PC-9 (cell line): ENCODE results near the gene PGAM1. TPM values are rescaled to one million over a fixed set of nuclear protein-coding genes. Genes with fewer than 3 reads are reported as not detected.
"Not testable (repeated sequence)": the region's sequence is repeated elsewhere in the genome, so short reads cannot be mapped to it uniquely, and the experiment has no call there.

Experiments used
- BruUV-seq: library from RNA; stranded (reverse); fragments of 400-500 nt; replicated peaks from 2 replicates; lab custom pipeline; 2021; lab: Mats Ljungman, UMichigan
- CTCF ChIA-PET: fragments of 300-600 bp; sonication (Branson Sonifier 250); formaldehyde crosslinking; loops from one replicate; lab custom pipeline; 2022; ENCODE audit warnings: antibody characterized with exemption; lab: Charles Lee
- POLR2A ChIA-PET: fragments of 300-600 bp; sonication (Branson Sonifier 250); formaldehyde crosslinking; loops from one replicate; lab custom pipeline; 2022; ENCODE audit warnings: antibody characterized with exemption; ENCODE audit not compliant: unreplicated experiment; lab: Charles Lee
- DNase-seq, 2 experiments: peaks; one replicate each; pipeline versions ENCODE4 v3.0.0 to v3.0.0-alpha.2; 2015 to 2022; ENCODE audit warnings: mixed read lengths in 1 of 2
- H2AFZ ChIP-seq: fragments of 200-600 bp; sonication (generic); 2 replicates; pipeline ENCODE4 v1.8.1; 2017; ENCODE audit warnings: antibody characterized with exemption
- H3F3A ChIP-seq: fragments of 200-600 bp; sonication (generic); 2 replicates; pipeline ENCODE4 v1.8.1; 2017; ENCODE audit warnings: antibody characterized with exemption, mild to moderate bottlenecking, low read depth; ENCODE audit not compliant: insufficient read depth
- H3K27ac ChIP-seq: fragments of 200-600 bp; sonication (generic); 2 replicates; pipeline ENCODE4 v1.6.1; 2016; ENCODE audit warnings: mixed run types
- H3K27me3 ChIP-seq: fragments of 200-600 bp; sonication (generic); 2 replicates; pipeline ENCODE4 v1.6.1; 2016; ENCODE audit warnings: low read depth, mixed run types; ENCODE audit not compliant: insufficient read depth
- H3K36me3 ChIP-seq: fragments of 200-600 bp; sonication (generic); 2 replicates; pipeline ENCODE4 v1.6.1; 2016; ENCODE audit warnings: low read depth, mixed run types
- H3K4me1 ChIP-seq: fragments of 200-600 bp; sonication (generic); replicated peaks from 2 replicates; pipeline ENCODE4 v1.6.1; 2016; ENCODE audit warnings: mixed run types; ENCODE audit not compliant: insufficient read depth
- H3K4me2 ChIP-seq: fragments of 200-600 bp; sonication (generic); 2 replicates; pipeline ENCODE4 v1.6.1; 2017; ENCODE audit warnings: mixed run types
- H3K4me3 ChIP-seq: fragments of 200-600 bp; sonication (generic); 2 replicates; pipeline ENCODE4 v1.6.1; 2016; ENCODE audit warnings: mixed run types
- H3K79me2 ChIP-seq: fragments of 200-600 bp; sonication (generic); 2 replicates; pipeline ENCODE4 v1.6.1; 2017; ENCODE audit warnings: low read depth, mixed run types
- H3K9me2 ChIP-seq: fragments of 200-600 bp; sonication (generic); 2 replicates; pipeline ENCODE4 v1.8.1; 2017; ENCODE audit warnings: mild to moderate bottlenecking; ENCODE audit not compliant: insufficient read depth
- H3K9me3 ChIP-seq: fragments of 200-600 bp; sonication (generic); 2 replicates; pipeline ENCODE4 v1.8.1; 2016; ENCODE audit warnings: low read depth; ENCODE audit not compliant: insufficient read depth
- H4K20me1 ChIP-seq: fragments of 200-600 bp; sonication (generic); 2 replicates; pipeline ENCODE4 v1.8.1; 2017; ENCODE audit not compliant: insufficient read depth
- CTCF ChIP-seq: fragments of 200-600 bp; sonication (generic); conservative IDR thresholded peaks from 2 replicates; pipeline ENCODE4 v1.6.1; 2017; ENCODE audit warnings: mixed run types, antibody characterized with exemption, mild to moderate bottlenecking, moderate library complexity
- EZH2 ChIP-seq: fragments of 200-600 bp; sonication (generic); IDR thresholded peaks from 2 replicates; pipeline ENCODE4 v1.8.0; 2017; ENCODE audit warnings: antibody characterized with exemption, low read depth
- intact Hi-C: fragments of 100-400 bp; cut with micrococcal nuclease; formaldehyde crosslinking; loops from one replicate; pipeline ENCODE4 v1.10.0; 2022; ENCODE audit not compliant: unreplicated experiment
- total RNA-seq: library from RNA; stranded (reverse); gene quantifications from 2 replicates; pipeline ENCODE4 v1.2.3, GENCODE V29; 2021

The PGAM1 gene
- total RNA-seq, 1 experiment from 2014 or later, result 243 TPM

- Histone ChIP-seq H3K9me2 (no peaks in the 10 kb centered on the region), H3K9me3 (no peaks in the 10 kb centered on the region), H4K20me1 (no peaks in the 10 kb centered on the region), H3K79me2 (no peaks in the 10 kb centered on the region), H3K4me3 (no peak overlapping the region), H3K4me2 (no peak overlapping the region), H3K27ac (no peak overlapping the region), H2AFZ (no peak overlapping the region), H3F3A (no peaks in the 10 kb centered on the region), H3K27me3 (no peaks in the 10 kb centered on the region), H3K36me3 (peaks cover 7% of the 10 kb centered on the region; the same call in 1 of the 2 replicates), H3K4me1 (no peaks in the 10 kb centered on the region)
- ChIA-PET POLR2A (no interaction called here), CTCF (no interaction called here)
- intact Hi-C loops, result no loop called here
- BruUV-seq, result no TSS peak
- no peak for DNase-seq
- TF ChIP-seq CTCF (no peak), EZH2 (no peak)
Measured at GRCh38 chr10:97474918-97475317, 48.9 kb downstream of the PGAM1 start.

GRCh38 chr10:97475936-97476594, 50.1 kb downstream of the PGAM1 start:
- Histone ChIP-seq H2AFZ (no peak overlapping the region), H3K79me2 (no peaks in the 10 kb centered on the region), H3K4me1 (0 out of 2 replicates have a peak, but pooled peaks cover 1% of the 10 kb centered on the region), H3K27me3 (no peaks in the 10 kb centered on the region), H3K9me3 (no peaks in the 10 kb centered on the region), H3K36me3 (0 out of 2 replicates have a peak, but pooled peaks cover 7% of the 10 kb centered on the region), H3K4me3 (no peak overlapping the region), H3F3A (no peaks in the 10 kb centered on the region; the same call in 1 of the 2 replicates), H3K4me2 (no peak overlapping the region), H3K27ac (no peak overlapping the region), H3K9me2 (no peaks in the 10 kb centered on the region), H4K20me1 (no peaks in the 10 kb centered on the region)
- no peak for DNase-seq
- no TSS peak for BruUV-seq
- TF ChIP-seq EZH2 (no peak), CTCF (no peak)
- intact Hi-C loops, result no loop called here
- ChIA-PET CTCF (interaction anchor here (1.2 kb wide), 1 partner anchor 9 kb away, joined by 4 read pairs; no protein-coding TSS in a partner anchor), POLR2A (no interaction called here)

- not testable (repeated sequence) for DNase-seq
Measured at GRCh38 chr10:97479410-97479809, 53.4 kb downstream of the PGAM1 start.

More at GRCh38 chr10:97479410-97479809, 53.4 kb downstream of the PGAM1 start:
- H3K4me2 ChIP-seq, H3K4me3 ChIP-seq, POLR2A ChIA-PET, H3K79me2 ChIP-seq, H3K4me1 ChIP-seq, BruUV-seq, H3K27ac ChIP-seq, H4K20me1 ChIP-seq, H3K9me2 ChIP-seq, H2AFZ ChIP-seq, H3K9me3 ChIP-seq, H3K36me3 ChIP-seq, H3F3A ChIP-seq, intact Hi-C loops, H3K27me3 ChIP-seq, CTCF ChIA-PET: not testable (repeated sequence)
